HEK293 (cell line): ENCODE measurements around the gene TSLP.

ENCODE experiments used
- CTCF ChIP-seq: fragments of 450-650 bp; formaldehyde crosslinking; IDR thresholded peaks from 2 replicates; pipeline ENCODE4 v1.5.1; 2016; ENCODE audit warnings: missing biosample characterization, missing genetic modification characterization
- REPIN1 ChIP-seq: fragments of 450-650 bp; formaldehyde crosslinking; IDR thresholded peaks from 2 replicates; pipeline ENCODE4 v1.5.1; 2017; ENCODE audit warnings: missing biosample characterization, missing genetic modification characterization, low read depth
- TSHZ1 ChIP-seq: fragments of 450-650 bp; formaldehyde crosslinking; IDR thresholded peaks from 2 replicates; pipeline ENCODE4 v1.5.1; 2016; ENCODE audit warnings: missing biosample characterization, missing genetic modification characterization, borderline replicate concordance
- ZNF521 ChIP-seq: fragments of 450-650 bp; formaldehyde crosslinking; IDR thresholded peaks from 2 replicates; pipeline ENCODE4 v1.5.1; 2017; ENCODE audit warnings: missing biosample characterization, mild to moderate bottlenecking, missing genetic modification characterization

- no peak for TF ChIP-seq REPIN1 (tag by site-specific recombination)
- TF ChIP-seq CTCF (tag by site-specific recombination) = no peak
- no peak for TF ChIP-seq ZNF521
- TF ChIP-seq TSHZ1 (tag by site-specific recombination) = no peak
These were observed 40.4 kb downstream of the TSLP start for GRCh38 chr5:111111956-111112355.
